ENCODE results near the gene RMND5B. TPM values are rescaled to one million over a fixed set of nuclear protein-coding genes. Genes with fewer than 3 reads are reported as not detected.

Gene RMND5B
- total RNA-seq, 1 donor from 2014 or later: 41.8 TPM

DNA sequence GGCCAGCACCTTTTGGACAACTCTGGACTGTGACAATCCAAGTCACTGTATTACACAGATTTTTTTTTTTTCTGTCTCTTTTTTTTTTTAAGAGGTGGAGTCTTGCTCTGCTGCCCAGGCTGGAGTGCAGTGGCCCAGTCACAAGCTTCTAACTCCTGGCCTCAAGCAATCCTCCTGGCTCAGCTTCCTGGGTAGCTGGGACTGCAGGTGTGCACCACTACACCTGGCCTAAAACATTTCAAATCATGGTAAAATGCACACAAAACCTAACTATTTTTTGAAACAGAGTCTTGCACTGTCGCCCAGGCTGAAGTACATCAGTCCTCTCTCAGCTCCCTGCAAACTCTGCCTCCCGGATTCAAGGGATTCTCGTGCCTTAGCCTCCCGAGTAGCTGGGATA lies 24.7 kb upstream of the RMND5B start:
- no peak overlapping the region for H3K4me3 Mint-ChIP-seq
- H3K27ac Mint-ChIP-seq: no peak overlapping the region
- TF ChIP-seq, protein P1, sequence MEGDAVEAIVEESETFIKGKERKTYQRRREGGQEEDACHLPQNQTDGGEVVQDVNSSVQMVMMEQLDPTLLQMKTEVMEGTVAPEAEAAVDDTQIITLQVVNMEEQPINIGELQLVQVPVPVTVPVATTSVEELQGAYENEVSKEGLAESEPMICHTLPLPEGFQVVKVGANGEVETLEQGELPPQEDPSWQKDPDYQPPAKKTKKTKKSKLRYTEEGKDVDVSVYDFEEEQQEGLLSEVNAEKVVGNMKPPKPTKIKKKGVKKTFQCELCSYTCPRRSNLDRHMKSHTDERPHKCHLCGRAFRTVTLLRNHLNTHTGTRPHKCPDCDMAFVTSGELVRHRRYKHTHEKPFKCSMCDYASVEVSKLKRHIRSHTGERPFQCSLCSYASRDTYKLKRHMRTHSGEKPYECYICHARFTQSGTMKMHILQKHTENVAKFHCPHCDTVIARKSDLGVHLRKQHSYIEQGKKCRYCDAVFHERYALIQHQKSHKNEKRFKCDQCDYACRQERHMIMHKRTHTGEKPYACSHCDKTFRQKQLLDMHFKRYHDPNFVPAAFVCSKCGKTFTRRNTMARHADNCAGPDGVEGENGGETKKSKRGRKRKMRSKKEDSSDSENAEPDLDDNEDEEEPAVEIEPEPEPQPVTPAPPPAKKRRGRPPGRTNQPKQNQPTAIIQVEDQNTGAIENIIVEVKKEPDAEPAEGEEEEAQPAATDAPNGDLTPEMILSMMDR (conservative IDR thresholded peaks at IDR 0.05): no peak
- no peak for DNase-seq (ENCODE audit: extremely low spot score, unreplicated experiment)
- H3K27me3 Mint-ChIP-seq: no peaks in the 10 kb centered on the region
- peaks cover 12% of the 10 kb centered on the region for H3K4me1 Mint-ChIP-seq (ENCODE audit: unreplicated experiment)
- H3K9me3 Mint-ChIP-seq: no peaks in the 10 kb centered on the region
- no peaks in the 10 kb centered on the region for H3K36me3 Mint-ChIP-seq

DNA sequence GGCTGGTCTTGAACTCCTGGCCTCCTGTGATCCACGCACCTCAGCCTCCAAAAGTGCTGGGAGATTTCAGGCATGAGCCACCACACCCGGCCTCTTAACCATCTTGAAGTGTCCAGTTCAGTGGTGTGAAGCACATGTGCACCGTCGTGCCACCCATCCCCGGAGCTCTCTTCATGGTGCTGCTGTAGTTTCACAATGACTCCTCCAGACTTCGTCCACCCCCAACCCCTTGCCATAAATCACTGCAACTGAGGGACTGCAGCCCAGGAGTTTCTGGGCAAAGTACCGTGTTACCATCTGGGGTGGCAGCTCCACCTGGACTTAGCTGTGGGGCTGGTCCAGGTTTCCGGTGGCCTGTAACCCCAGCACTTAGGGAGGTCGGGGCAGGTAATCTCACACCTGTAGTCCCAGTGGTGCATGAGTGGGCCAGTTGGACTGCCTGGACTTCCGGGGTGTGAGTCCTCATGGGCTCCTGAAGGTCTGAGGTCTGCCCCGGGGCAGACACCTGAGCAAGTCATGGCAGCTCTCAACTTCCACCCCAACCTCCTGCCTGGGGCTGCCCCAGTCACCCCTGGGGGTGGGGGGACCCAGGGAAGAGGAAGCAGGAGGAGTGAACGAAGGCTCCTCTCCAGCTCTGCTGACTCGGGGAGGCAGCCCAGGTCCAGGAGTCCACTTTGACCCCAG lies 24.1 kb upstream of the RMND5B start:
- no peaks in the 10 kb centered on the region for H3K9me3 Mint-ChIP-seq
- H3K4me1 Mint-ChIP-seq (ENCODE audit: unreplicated experiment): peaks cover 12% of the 10 kb centered on the region
- no peaks in the 10 kb centered on the region for H3K27me3 Mint-ChIP-seq
- TF ChIP-seq, protein P1 (conservative IDR thresholded peaks at IDR 0.05): no peak
- H3K27ac Mint-ChIP-seq: no peak overlapping the region
- DNase-seq (ENCODE audit: extremely low spot score, unreplicated experiment): no peak
- H3K36me3 Mint-ChIP-seq: no peaks in the 10 kb centered on the region
- no peak overlapping the region for H3K4me3 Mint-ChIP-seq

DNA sequence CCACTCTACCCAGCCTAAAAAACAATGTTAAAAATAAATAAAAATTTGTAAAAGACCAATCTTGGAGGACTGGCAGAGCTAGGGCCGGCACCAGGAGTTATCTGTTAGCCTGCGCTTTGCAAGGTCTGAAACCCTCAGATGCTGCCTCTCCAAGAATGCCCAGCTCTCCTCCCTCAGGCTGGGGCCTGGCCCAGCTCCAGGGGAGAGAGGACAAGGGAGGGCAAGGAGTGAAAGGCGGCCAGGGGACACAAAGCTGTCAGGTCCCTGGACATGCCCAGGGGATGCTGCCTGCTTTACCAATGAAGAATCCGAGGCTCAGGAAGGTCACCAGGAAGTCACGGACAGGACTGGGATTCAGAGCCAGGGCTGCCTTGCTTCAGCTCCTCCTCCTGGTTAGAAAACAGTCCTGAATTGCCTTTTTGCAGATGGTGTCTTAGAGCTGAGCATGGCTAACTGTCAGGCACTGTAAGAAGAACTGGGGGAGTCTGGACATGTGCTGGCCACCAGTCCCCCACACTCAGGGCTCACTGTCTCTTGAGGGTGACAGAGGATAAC lies 23.0 kb upstream of the RMND5B start:
- Mint-ChIP-seq H3K27ac (peak overlapping the region; percentile 87), H3K4me3 (no peak overlapping the region), H3K36me3 (no peaks in the 10 kb centered on the region), H3K27me3 (peaks cover 7% of the 10 kb centered on the region), H3K9me3 (no peaks in the 10 kb centered on the region), H3K4me1 (ENCODE audit: unreplicated experiment) (peaks cover 12% of the 10 kb centered on the region)
- DNase-seq (ENCODE audit: extremely low spot score, unreplicated experiment): no peak
- TF ChIP-seq, protein P1 (conservative IDR thresholded peaks at IDR 0.05): no peak

DNA sequence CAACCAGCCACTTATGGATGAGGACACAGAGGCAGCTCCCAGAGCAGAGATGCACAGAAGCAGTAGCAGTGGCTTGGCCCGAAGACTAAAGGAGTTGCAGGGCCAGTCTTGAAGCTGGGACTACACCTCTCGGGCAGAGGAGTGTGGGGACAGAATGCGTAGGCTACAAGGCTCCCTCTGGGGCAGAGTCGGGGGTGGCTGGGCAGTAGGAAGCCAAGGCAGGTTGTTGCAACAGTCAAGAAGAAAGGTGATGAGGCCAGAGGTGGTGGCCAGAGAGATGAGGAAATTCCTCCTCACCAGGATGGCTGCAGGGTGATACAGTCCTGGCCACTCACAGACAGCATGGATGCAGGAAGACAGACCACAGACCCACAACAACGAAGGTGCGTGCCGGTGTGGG lies 22.4 kb upstream of the RMND5B start:
- no peaks in the 10 kb centered on the region for H3K36me3 Mint-ChIP-seq
- H3K27ac Mint-ChIP-seq: peak overlapping the region; percentile 87
- TF ChIP-seq, protein P1 (conservative IDR thresholded peaks at IDR 0.05): no peak
- peak overlapping the region; percentile 54 for H3K4me3 Mint-ChIP-seq
- peaks cover 12% of the 10 kb centered on the region for H3K4me1 Mint-ChIP-seq (ENCODE audit: unreplicated experiment)
- DNase-seq (ENCODE audit: extremely low spot score, unreplicated experiment): no peak
- no peaks in the 10 kb centered on the region for H3K9me3 Mint-ChIP-seq
- peaks cover 8% of the 10 kb centered on the region for H3K27me3 Mint-ChIP-seq

DNA sequence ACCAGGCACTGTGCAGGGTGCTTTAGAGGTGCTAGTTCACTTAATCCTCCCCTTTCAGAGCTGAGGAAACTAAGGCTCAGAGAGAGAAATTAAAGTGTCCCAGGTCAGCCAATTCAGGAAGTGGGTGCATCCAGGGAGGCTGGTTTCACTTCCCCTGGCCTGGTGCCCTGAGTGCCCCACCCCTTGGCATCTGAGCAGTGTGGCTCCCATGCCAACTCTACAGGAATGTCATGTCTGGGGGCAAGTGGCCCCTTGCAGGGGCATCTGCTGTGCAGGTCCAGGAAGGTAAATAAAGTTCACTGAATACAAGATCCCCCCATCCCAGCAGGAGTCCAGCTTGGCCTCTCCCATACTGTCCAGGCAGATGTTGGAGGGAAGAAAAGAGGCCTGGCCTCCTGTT lies 21.8 kb upstream of the RMND5B start:
- Mint-ChIP-seq H3K4me1 (ENCODE audit: unreplicated experiment) (peaks cover 12% of the 10 kb centered on the region), H3K36me3 (no peaks in the 10 kb centered on the region), H3K27me3 (peaks cover 8% of the 10 kb centered on the region), H3K9me3 (no peaks in the 10 kb centered on the region), H3K27ac (no peak overlapping the region), H3K4me3 (no peak overlapping the region)
- TF ChIP-seq, protein P1 (conservative IDR thresholded peaks at IDR 0.05): no peak
- no peak for DNase-seq (ENCODE audit: extremely low spot score, unreplicated experiment)

Data from type B pancreatic cell (in vitro differentiated cells).